Liver (tissue), 9 donors: ENCODE data around the gene SIN3B. TPM values are rescaled to one million over a fixed set of nuclear protein-coding genes. Genes with fewer than 3 reads are reported as not detected.

Experiments used
- DNase-seq: peaks from one replicate; pipeline ENCODE4 v3.0.0-alpha.2; 2017; ENCODE audit warnings: low spot score
- H3K27ac ChIP-seq, 2 donors: one replicate each; pipeline ENCODE4 v1.7.0; 2013; ENCODE audit warnings: inconsistent platforms in 2 of 2, low read length in 2 of 2, control low read depth in 1 of 2, low read depth in 1 of 2, mild to moderate bottlenecking in 1 of 2
- H3K27me3 ChIP-seq, 4 donors: one replicate each; pipeline versions ENCODE4 v1.6.1 to v1.7.0; 2013; ENCODE audit warnings: low read length in 3 of 4, inconsistent platforms in 1 of 4, mild to moderate bottlenecking in 1 of 4, moderate library complexity in 1 of 4; ENCODE audit not compliant: control insufficient read depth in 4 of 4, insufficient read depth in 4 of 4
- H3K36me3 ChIP-seq, 4 donors: one replicate each; pipeline versions ENCODE4 v1.6.1 to v1.7.0; 2013; ENCODE audit warnings: low read length in 3 of 4, mild to moderate bottlenecking in 3 of 4, low read depth in 1 of 4, moderate library complexity in 1 of 4; ENCODE audit not compliant: control insufficient read depth in 4 of 4, insufficient read depth in 3 of 4
- H3K4me1 ChIP-seq, 4 donors: one replicate each; pipeline versions ENCODE4 v1.6.1 to v1.7.0; 2013; ENCODE audit warnings: low read length in 3 of 4, mild to moderate bottlenecking in 3 of 4, moderate library complexity in 1 of 4; ENCODE audit not compliant: control insufficient read depth in 4 of 4, insufficient read depth in 4 of 4
- H3K4me3 ChIP-seq, 3 donors: one replicate each; pipeline versions ENCODE4 v1.6.1 to v1.7.0; 2013; ENCODE audit warnings: low read length in 3 of 3, control low read depth in 1 of 3, low read depth in 1 of 3, mild to moderate bottlenecking in 1 of 3
- H3K9ac ChIP-seq, 2 donors: one replicate each; pipeline ENCODE4 v1.7.0; 2013; ENCODE audit warnings: low read length in 2 of 2, mild to moderate bottlenecking in 2 of 2, moderate library complexity in 2 of 2, control low read depth in 1 of 2, low read depth in 1 of 2
- H3K9me3 ChIP-seq, 4 donors: one replicate each; pipeline versions ENCODE4 v1.6.1 to v1.7.0; 2013; ENCODE audit warnings: low read length in 3 of 4; ENCODE audit not compliant: control insufficient read depth in 4 of 4
- ATF3 ChIP-seq: IDR thresholded peaks from 2 replicates; pipeline ENCODE4 v1.6.1; 2016; ENCODE audit warnings: antibody characterized with exemption
- CTCF ChIP-seq: fragments of 150-350 bp; IDR thresholded peaks from 2 replicates; pipeline ENCODE4 v1.5.1; 2017; ENCODE audit warnings: improper control_type of control experiment, low read depth, low read length; ENCODE audit not compliant: missing input control
- EGR1 ChIP-seq, 2 donors: IDR thresholded peaks; 2 replicates each; pipeline ENCODE4 v1.6.1; 2016 to 2018; ENCODE audit warnings: antibody characterized with exemption in 2 of 2, low read depth in 2 of 2
- FOXA1 ChIP-seq: IDR thresholded peaks from 2 replicates; pipeline ENCODE4 v1.6.1; 2016; ENCODE audit warnings: antibody characterized with exemption
- FOXA2 ChIP-seq: IDR thresholded peaks from 2 replicates; pipeline ENCODE4 v1.6.1; 2016; ENCODE audit warnings: antibody characterized with exemption
- GABPA ChIP-seq, 2 donors: IDR thresholded peaks in 1 of 2; conservative IDR thresholded peaks in 1 of 2; 2 replicates each; pipeline ENCODE4 v1.6.1; 2016; ENCODE audit warnings: antibody characterized with exemption in 2 of 2, mild to moderate bottlenecking in 1 of 2, moderate library complexity in 1 of 2
- HNF4G ChIP-seq: IDR thresholded peaks from 2 replicates; pipeline ENCODE4 v1.6.1; 2016; ENCODE audit warnings: antibody characterized with exemption
- RXRA ChIP-seq, 2 donors: IDR thresholded peaks; 2 replicates each; pipeline ENCODE4 v1.6.1; 2017 to 2018; ENCODE audit warnings: antibody characterized with exemption in 2 of 2, mild to moderate bottlenecking in 1 of 2
- SP1 ChIP-seq: IDR thresholded peaks from 2 replicates; pipeline ENCODE4 v1.6.1; 2018; ENCODE audit warnings: antibody characterized with exemption, mild to moderate bottlenecking
- TAF1 ChIP-seq: conservative IDR thresholded peaks from 2 replicates; pipeline ENCODE4 v1.6.1; 2016; ENCODE audit warnings: antibody characterized with exemption, mild to moderate bottlenecking
- YY1 ChIP-seq: IDR thresholded peaks from 2 replicates; pipeline ENCODE4 v1.6.1; 2016; ENCODE audit warnings: antibody characterized with exemption, mild to moderate bottlenecking
- ZBTB33 ChIP-seq: IDR thresholded peaks from 2 replicates; pipeline ENCODE4 v1.6.1; 2016; ENCODE audit warnings: antibody characterized with exemption
- WGBS: extraction: QIAGEN DNeasy Blood & Tissue Kit; methylation state at CpG from one replicate; pipeline ENCODE4 v1.1.7; 2013; 5-methylcytosine and 5-hydroxymethylcytosine counted together
- polyA plus RNA-seq, 2 donors: library from polyadenylated mRNA; stranded (reverse) in 1 of 2; unstranded in 1 of 2; fragments of 200-250 nt in 1 of 2; fragments of >200 nt in 1 of 2; fragmentation: Nextera tagmentation in 1 of 2; extraction: Ambion mirVana in 1 of 2; gene quantifications; one replicate each; pipeline versions ENCODE4 v1.2.1 to v1.2.3, GENCODE V29; 2013 to 2015
- total RNA-seq, 2 donors: library from RNA; depleted of rRNA; stranded (reverse); fragments of >200 nt; gene quantifications; one replicate each; pipeline ENCODE4 v1.2.3, GENCODE V29; 2014
- TF ChIP-seq, protein P1 (sequence below): IDR thresholded peaks from 2 replicates; pipeline ENCODE4 v1.6.1; 2016; ENCODE audit warnings: antibody characterized with exemption, mild to moderate bottlenecking
- donor health status: healthy.
- donor health status: healthy.
- donor health status: healthy.
- donor health status: healthy.
- donor health status: healthy.

The SIN3B gene
- total and polyA plus RNA-seq, 4 donors, result 6.1 to 17.1 (median 8.6) TPM

GRCh38 chr19:16790051-16790450 lies 39.1 kb upstream of the SIN3B start:
- Histone ChIP-seq H3K36me3 (no peaks in the 10 kb centered on the region), H3K9me3 (peaks cover 3 to 14% (median 8%) of the 10 kb centered on the region in 4 donors), H3K27ac (no peak overlapping the region), H3K4me1 (no peaks in the 10 kb centered on the region), H3K27me3 (no peaks in the 10 kb centered on the region), H3K4me3 (no peak overlapping the region), H3K9ac (no peak overlapping the region)
- WGBS, result 45% methylated on average over 1 of the region's 1 CpG
- no peak for TF ChIP-seq TAF1
- TF ChIP-seq ATF3, result no peak
- TF ChIP-seq SP1, result no peak
- no peak for TF ChIP-seq YY1
- no peak for DNase-seq

- H3K9me3 ChIP-seq, result peaks cover 3 to 22% (median 17%) of the 10 kb centered on the region in 4 donors
- H3K27me3 ChIP-seq, result no peaks in the 10 kb centered on the region
- no peaks in the 10 kb centered on the region for H3K4me1 ChIP-seq
- H3K9ac ChIP-seq, result no peak overlapping the region
- no peak overlapping the region for H3K27ac ChIP-seq
- no peak for TF ChIP-seq GABPA (IDR thresholded peaks at IDR 0.05 in 1 of 2, conservative IDR thresholded peaks at IDR 0.05 in 1 of 2)
- 80% methylated on average over 10 of the region's 10 CpGs for WGBS
- DNase-seq, result no peak
- no peaks in the 10 kb centered on the region for H3K36me3 ChIP-seq
- H3K4me3 ChIP-seq, result no peak overlapping the region
These were observed 37.3 kb upstream of the SIN3B start for GRCh38 chr19:16791942-16792341.

GRCh38 chr19:16794456-16795441 lies 34.4 kb upstream of the SIN3B start:
- WGBS, result 79% methylated on average over 17 of the region's 17 CpGs
- no peak for DNase-seq
- TF ChIP-seq TAF1 (no peak), SP1 (no peak), RXRA (IDR thresholded peaks at IDR 0.05) (no peak), FOXA2 (no peak), HNF4G (no peak), CTCF (no peak), FOXA1 (no peak), EGR1 (IDR thresholded peaks at IDR 0.05; ENCODE audit: low read depth in 2 of 2) (no peak), ZBTB33 (no peak)
- TF ChIP-seq, protein P1, sequence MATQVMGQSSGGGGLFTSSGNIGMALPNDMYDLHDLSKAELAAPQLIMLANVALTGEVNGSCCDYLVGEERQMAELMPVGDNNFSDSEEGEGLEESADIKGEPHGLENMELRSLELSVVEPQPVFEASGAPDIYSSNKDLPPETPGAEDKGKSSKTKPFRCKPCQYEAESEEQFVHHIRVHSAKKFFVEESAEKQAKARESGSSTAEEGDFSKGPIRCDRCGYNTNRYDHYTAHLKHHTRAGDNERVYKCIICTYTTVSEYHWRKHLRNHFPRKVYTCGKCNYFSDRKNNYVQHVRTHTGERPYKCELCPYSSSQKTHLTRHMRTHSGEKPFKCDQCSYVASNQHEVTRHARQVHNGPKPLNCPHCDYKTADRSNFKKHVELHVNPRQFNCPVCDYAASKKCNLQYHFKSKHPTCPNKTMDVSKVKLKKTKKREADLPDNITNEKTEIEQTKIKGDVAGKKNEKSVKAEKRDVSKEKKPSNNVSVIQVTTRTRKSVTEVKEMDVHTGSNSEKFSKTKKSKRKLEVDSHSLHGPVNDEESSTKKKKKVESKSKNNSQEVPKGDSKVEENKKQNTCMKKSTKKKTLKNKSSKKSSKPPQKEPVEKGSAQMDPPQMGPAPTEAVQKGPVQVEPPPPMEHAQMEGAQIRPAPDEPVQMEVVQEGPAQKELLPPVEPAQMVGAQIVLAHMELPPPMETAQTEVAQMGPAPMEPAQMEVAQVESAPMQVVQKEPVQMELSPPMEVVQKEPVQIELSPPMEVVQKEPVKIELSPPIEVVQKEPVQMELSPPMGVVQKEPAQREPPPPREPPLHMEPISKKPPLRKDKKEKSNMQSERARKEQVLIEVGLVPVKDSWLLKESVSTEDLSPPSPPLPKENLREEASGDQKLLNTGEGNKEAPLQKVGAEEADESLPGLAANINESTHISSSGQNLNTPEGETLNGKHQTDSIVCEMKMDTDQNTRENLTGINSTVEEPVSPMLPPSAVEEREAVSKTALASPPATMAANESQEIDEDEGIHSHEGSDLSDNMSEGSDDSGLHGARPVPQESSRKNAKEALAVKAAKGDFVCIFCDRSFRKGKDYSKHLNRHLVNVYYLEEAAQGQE, result no peak
- Histone ChIP-seq H3K4me1 (no peaks in the 10 kb centered on the region), H3K36me3 (no peaks in the 10 kb centered on the region), H3K4me3 (no peak overlapping the region), H3K27me3 (no peaks in the 10 kb centered on the region), H3K9me3 (peaks cover 0 to 14% (median 10%) of the 10 kb centered on the region in 4 donors), H3K9ac (no peak overlapping the region), H3K27ac (no peak overlapping the region)
